NT2/D1 (cell line): Measurements from ENCODE around the gene RXFP3.

Experiments used
- SUZ12 ChIP-seq: IDR thresholded peaks from 2 replicates; pipeline ENCODE4 v1.6.1; 2011; ENCODE audit not compliant: insufficient read length, insufficient read depth; ENCODE audit errors: extremely low read depth
- YY1 ChIP-seq: IDR thresholded peaks from 2 replicates; pipeline ENCODE4 v1.6.1; 2011; ENCODE audit not compliant: insufficient read length, insufficient read depth
- ZNF274 ChIP-seq: IDR thresholded peaks from 2 replicates; pipeline ENCODE4 v1.6.1; 2011; ENCODE audit warnings: mild to moderate bottlenecking, low read depth, low read length

- TF ChIP-seq ZNF274 (no peak), YY1 (no peak), SUZ12 (no peak)
Observed at GRCh38 chr5:33937017-33937706, 976 bp downstream of the RXFP3 start.
